HS-27A (cell line): Measurements from ENCODE around the gene KCND2.
A peak's percentile ranks its signal among the peaks of the same experiment; 100 is the strongest.
"Not testable (repeated sequence)": the region's sequence is repeated elsewhere in the genome, so short reads cannot be mapped to it uniquely, and the experiment has no call there.

Experiments used
- DNase-seq: peaks from one replicate; pipeline ENCODE4 v3.0.0-alpha.2; 2012; ENCODE audit warnings: low read depth, missing footprints

KCND2 gene

DNA sequence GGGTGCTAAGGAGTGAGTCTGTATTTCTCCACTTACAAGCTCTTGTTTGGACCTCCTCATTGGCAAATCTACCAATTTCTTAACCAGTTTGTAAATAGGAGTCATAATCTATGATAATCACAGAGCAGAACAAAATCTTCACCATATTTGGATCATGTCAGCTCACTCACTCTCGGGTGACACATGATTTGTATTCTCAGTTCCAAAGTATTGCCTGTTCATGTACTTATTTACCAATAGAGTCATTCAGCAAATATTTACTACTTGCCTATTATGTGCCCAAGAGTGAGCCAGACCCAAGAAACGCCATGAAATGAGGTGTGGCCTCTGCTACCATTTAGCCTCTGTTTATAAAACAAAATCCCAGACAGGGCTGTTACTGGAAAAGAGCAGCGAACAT is 470.2 kb downstream of the KCND2 start:
- DNase-seq: no peak

DNA sequence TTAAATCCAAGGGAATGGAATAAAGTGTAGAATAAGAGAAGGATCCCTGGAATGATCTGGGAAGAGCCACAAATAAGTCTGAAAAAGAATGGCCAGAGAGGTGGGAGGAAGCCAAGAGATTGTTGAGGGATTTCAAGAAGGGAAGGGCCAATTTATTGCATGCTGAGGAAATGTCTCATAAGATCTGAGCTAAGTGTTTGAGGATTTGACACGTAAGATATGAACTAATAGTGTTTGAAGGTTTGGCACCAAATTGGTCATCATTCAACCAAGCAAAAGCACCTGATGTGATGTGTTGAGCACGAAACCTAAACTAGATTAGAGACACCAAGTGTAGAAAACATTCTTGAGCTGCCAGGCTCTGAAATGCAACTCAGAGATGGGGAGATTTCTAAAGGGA is 487.1 kb downstream of the KCND2 start:
- DNase-seq: no peak

GRCh38 chr7:120760851-120761250 is 487.9 kb downstream of the KCND2 start:
- no peak for DNase-seq

GRCh38 chr7:120770206-120770605 is 497.2 kb downstream of the KCND2 start:
- DNase-seq: no peak

- no peak for DNase-seq
Observed at GRCh38 chr7:120774481-120774880, 501.5 kb downstream of the KCND2 start.

DNA sequence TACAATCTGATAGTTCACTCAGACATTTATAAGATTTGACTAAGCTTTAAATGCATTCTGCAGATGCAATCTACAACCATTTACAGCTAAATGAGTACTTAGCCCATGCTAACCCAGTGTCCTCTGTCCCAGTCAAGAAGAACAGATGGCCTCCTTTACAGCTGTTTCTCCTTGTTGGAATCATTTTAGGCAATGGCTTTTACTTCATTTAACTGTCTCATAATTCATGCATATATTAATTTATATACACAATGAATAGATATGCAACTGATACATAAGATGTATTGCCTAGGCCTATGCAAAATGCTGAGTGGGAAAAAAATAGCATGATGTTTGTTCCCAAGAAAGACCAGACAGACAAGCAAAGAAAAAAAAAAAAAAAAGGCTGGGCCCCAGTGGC is 502.8 kb downstream of the KCND2 start:
- DNase-seq: no peak

DNA sequence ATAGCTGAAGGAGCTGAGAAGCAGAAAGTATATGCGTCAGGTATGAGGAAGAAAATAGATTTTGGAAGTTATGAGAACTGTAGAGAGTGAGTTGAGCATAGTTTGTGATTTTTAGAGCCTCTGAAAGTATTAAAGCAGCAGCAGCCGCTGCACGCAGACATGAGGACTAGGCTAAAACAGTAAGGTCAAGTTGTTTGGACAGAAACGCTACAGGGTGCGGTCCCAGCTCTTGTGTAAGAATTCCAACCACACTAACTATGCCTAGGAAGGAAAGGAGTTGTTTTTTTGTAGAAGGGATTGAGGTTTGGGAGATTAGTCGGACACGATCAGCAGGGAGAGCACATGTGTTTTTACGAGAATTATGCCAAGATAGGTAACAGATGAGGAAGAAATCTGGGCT is 506.1 kb downstream of the KCND2 start:
- not testable (repeated sequence) for DNase-seq

- not testable (repeated sequence) for DNase-seq
Observed at GRCh38 chr7:120780451-120780850, 507.5 kb downstream of the KCND2 start.

GRCh38 chr7:120780938-120781337 is 508.0 kb downstream of the KCND2 start:
- no peak for DNase-seq

GRCh38 chr7:120781924-120782323 is 508.9 kb downstream of the KCND2 start:
- DNase-seq: not testable (repeated sequence)

DNA sequence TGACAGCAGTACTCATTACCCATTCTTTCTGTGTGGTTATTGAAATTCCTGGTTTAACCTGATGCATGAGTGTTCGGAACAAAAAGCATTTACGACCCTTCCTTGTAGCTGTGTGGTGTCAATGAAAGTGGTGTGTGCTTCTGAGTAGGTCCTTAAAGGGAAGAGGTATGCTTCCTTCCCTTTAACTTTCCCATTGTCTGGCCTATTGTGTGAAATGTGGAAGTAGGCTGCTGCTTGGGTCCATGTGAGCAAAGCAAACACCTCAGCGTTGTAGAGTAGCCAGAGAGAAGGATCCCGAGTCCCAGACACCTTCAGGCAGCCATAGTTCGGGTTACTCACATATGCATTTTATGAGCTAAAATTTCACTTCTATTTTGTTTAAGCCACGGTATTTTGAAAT is 510.3 kb downstream of the KCND2 start:
- no peak for DNase-seq

GRCh38 chr7:120783721-120784120 is 510.7 kb downstream of the KCND2 start:
- no peak for DNase-seq

- DNase-seq: no peak
Observed at GRCh38 chr7:120785095-120785494, 512.1 kb downstream of the KCND2 start.

DNA sequence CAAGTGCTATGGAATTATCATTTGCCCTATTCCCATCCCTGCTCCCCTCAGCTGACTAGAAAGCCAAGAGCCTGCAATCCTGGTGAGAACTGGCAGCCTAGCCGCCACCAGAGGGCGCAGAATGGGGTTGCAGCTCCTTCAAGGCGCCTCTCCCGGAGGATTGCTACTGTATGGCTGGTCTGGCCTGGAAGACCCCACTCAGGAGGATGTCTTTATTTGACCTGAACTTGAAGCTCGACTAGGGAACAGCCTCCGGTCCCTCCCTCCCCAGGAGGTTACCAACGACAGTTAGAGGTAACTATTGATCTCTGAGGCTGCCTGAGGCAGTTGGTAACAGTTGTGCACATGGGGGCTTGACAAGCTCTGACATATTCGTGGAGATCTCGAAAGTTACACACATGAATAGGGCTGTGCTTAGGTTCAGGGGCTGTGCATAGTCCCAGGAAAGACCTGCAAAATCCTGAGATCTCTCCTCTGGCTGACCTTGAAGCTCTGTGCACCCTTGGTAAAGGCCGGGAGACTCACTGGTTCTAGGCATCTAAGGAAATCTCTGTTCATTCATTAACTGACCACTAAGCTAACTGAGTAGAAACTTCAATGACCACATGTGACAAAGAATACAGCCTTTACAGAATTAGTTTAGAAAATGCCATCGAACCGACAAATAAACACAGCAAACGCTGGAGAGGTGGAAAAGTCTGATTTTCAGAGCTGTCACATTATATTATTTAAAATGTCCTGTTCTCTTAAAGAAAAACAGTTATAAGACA is 519.3 kb downstream of the KCND2 start:
- DNase-seq: peak; percentile 22

DNA sequence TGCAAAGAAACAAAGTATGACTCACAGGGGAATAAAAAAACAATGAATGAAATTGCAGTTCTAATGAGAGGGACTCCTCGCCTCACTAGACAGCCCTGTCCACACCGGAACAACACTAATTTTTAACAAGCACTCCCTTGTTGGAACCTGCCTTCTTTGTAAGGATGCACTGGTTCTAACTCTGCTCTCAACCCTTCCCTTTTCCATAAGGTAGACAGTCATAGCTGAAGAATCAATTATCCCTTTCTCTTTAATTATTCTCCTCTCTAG is 519.8 kb downstream of the KCND2 start:
- DNase-seq: no peak

DNA sequence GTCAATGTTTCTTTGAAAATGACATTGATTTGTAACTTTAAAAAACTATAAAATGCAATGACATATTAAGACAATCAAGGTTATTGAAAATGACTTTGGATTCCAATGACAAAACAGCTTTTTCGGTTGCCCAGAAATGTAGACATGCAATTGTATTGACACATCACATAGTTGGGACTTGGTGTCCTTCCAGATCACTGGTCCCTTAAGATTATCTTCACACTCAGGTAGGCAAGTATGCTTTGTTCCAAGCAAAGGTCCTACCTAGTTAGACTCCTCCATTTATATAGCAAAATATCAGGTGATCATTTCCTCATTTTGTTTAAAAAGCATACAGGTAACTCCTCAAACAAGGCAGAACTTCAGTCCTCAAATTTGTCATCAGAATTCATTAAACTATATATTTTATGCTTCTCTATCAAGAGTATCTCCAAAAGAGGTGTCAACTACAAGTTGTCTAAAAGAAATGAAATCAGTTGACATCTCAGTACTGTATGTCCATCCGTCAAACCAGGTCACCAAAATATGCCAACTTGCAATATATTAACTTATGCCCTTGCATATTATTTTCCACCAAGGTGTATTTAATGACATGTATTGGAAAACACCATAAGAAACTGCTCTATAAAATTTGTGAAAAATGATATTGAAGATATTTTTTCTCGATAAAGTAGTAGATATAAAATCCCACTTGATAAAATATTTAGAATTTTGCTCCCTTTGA is 520.4 kb downstream of the KCND2 start:
- DNase-seq: no peak

- DNase-seq: no peak
Observed at GRCh38 chr7:120794106-120794729, 521.2 kb downstream of the KCND2 start.

GRCh38 chr7:120797026-120797645 is 524.2 kb downstream of the KCND2 start:
- no peak for DNase-seq

- no peak for DNase-seq
Observed at GRCh38 chr7:120799147-120799546, 526.2 kb downstream of the KCND2 start.
